ENCODE results near the gene DGKB.

The DGKB gene

DNA sequence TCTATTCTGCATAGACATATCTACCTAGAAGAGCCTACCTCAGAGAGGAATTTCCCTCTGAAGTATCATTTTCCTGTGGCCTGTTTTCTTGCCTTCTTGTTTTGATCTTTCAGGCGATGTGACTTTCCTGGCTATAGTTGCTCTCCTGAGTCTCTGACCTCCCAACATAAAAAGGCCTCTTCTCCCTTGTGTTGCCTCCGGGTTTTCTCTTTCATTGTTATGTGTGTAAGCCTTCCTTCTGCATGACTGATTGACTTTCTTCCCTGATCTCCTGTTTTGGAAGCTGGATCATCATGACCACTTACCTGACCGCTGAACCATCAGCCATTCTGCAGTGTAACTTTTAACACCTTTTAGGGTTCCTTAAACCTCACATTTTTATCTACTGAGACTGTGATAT is 471.6 kb downstream of the DGKB start:
- no peak for DNase-seq

DNA sequence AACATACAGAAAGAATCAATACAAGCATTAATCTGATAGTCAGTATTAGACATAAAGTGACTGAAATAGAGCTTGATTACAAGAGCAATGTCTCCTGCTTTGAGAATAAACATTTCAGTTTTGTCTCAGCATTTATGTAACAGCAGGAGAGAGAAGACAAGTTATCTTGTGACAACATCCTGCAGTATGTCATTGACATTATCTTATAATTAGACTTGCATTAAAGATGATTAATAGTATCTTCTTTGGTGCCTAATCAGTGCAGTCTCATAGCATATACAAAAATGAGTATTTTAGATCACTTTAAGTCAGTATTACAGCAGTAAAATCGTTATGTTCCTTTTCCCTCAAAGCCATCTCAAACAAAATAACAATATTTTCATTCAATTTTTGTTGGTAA is 477.0 kb downstream of the DGKB start:
- no peak for DNase-seq

DNA sequence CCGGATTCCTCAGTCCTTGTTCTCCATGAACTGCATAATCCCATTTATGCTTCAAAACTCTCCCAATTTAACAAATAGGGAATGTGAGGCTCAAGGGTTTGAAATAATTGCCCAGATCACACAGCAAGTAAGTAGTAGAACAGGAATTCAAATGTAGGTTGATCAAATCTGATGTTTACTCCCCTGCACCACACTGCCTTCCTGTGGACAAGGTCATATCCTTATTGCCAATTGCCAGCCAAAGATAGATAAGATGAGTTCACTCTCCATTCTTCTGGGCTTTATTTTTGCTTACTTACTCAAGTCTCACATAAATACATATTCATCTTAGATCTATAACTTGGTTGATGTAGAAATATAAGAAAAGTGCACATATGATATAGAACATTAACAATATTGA is 477.9 kb downstream of the DGKB start:
- no peak for DNase-seq

DNA sequence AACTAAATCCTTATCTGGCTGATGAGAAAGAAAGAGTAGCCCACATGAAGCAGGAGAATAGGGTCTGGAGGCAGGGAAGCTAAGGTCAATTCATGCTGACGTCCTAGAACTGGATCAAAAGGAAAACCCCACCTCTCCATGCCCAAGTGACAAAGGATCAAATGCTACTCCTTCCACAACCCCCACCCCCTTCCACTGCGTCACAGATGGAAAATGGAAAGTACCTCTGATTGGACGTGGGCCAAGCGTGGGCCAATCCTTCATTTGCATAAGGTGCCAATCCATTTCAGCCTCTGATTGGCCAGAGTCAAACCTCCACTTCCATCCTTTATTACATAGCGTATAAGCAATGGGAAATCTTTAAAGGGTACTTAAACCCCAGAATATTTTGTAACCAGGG is 481.8 kb downstream of the DGKB start:
- no peak for DNase-seq

DNA sequence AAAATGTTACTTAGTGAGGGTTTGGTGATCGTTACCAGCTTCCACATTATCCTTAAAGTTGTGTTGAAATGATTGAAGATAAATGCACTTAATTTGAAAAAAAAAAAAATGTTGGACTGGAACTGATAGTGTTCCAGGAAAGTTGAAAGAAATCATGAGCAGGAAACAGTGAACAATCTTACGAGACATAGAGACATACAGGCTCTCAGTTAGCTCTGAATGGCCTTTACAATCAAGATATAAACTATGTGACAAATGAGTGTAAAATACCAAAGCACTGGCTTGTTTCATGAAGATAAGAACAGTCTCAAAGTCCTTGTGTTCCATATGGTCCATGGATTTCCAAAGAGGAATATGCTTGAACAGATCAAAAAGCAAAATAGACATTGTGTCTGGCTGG is 483.0 kb downstream of the DGKB start:
- no peak for DNase-seq

DNA sequence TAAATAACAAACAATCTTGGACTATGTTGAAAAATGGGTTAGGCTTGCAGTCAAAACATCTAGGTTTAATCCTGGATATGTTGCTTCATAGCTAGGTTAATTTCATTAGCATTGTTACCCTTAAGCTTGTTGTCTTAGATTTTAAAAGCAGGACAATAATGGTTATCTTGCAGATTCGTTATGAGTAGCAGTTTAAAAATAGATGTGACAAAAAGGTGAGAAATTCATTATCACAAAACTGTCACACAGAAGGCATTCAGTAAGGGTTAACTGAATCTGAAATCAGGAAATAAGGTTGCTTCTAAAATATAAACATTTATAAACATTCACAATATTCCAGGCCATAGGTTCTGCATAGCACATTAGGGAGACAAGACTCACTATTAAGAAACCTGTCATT is 483.9 kb downstream of the DGKB start:
- no peak for DNase-seq

DNA sequence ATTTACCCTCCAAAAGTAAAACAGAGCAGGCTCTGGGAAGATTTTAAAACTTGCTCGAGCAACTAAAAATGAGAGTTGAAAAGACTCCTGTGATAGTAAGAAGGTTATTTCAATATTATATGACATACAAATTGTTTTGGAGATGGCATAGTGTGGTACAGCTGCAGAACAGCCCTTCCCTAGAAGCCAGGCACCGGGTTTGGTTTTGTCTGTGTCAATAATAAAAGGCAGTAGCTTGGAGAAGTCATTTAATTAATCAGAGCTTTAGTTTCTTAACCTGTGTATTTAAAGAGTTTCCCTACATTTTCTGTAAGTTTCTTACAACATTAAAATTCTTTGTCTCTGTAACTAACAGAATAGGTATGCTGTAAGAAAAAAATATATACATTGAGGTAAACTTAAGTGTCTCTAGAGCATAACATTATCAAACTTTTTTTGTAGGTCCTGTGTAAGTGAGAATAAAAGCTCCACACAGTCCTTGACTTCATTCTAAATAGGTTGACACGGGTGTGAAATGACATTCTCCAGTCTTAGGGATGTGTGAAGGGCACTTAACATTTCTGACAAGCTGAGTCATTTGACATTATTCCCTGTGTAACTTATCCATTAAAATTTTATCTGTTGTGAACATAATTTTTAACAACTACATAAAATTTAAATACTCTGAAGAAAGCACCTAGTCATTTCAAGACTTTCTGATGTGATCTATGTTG is 488.1 kb downstream of the DGKB start:
- DNase-seq: no peak

DNA sequence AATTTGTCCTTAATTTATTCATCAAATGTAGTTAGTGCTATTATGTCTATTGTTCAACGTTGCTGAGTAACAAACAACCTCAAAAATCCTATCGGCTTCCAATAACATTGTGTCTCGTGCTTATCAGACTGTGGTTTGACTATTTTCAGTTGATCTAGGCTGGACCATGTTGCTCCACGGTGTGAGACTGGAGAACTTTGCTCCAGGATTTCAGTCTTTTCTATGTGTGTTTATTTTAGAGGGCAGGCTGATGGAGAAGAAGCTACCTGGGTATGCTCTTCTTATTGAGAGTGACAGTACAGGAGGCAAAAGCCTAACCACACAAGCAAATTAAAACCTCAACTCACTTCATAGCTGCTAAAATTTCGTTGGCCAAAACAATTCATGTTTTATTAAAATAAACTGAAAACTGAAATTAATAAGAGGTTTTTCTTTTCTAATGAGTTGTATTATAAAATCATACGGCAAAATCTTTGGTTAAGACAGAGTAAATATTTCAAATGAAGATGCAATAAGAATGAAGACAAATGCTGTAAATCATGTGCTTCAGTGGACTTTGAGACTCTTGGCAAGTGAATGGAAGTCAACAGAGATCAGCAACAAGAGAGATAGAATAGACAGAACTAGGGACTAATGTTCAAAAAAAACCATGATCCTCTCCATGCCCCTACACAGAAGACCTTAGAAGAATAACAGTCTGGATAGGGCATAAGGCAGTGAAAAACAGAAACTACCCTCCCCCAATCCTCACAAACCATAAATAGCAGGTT is 495.1 kb downstream of the DGKB start:
- no peak for DNase-seq

DNA sequence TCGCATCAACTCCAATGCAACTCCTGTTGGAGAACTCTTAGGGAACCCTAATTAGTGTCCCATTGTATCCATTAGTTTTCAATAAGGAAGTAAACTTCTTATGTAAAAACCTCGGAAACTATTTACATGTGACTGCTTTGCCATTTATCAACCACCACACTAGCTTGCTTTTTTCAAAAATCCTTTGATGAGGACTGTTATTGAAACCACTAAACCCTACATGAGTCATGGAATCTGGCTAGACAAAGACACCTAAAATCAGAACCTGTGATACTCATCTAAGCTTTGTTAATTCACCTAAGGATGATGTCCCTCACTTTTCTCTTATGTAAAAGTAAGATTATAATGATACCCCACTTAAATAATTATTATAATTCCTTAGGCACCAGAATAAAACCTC is 499.0 kb downstream of the DGKB start:
- DNase-seq: no peak

DNA sequence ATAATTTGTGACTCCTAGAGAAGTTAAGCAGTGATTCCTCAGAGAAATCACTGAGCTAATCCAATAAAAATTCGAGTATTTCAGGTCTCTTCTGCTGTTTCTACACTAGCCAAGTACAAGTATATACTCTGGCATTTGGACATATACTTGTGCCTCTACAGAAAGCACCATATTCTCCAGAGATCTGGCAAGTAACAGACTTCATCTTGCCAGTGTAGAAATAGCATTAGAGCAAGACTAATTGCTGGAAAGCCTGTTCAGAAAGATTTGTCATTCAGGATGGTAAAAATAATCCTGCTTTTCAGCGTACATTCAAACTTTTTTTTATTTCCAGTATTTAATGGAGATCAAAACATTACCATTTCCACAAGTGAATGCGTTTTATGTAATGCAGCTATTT is 502.3 kb downstream of the DGKB start:
- no peak for DNase-seq

DNA sequence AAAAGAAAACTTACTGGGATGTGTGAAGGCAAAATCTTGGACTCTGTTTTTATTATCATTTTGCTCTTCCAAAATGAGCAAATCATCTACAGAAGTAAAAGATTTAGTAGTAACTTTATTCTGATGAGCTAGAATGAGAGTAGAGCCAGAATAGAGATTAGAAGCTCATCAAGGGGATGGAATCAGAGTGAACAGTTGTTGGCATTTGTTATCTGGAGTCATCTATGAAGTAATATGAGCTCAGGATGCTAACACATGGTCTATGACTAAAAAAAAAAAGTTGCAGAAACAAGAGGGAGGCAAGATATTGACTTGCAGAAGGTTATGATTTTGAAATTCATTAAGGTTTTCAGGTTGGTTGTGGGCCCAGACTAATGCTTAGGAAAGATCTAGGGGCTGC is 504.0 kb downstream of the DGKB start:
- no peak for DNase-seq

DNA sequence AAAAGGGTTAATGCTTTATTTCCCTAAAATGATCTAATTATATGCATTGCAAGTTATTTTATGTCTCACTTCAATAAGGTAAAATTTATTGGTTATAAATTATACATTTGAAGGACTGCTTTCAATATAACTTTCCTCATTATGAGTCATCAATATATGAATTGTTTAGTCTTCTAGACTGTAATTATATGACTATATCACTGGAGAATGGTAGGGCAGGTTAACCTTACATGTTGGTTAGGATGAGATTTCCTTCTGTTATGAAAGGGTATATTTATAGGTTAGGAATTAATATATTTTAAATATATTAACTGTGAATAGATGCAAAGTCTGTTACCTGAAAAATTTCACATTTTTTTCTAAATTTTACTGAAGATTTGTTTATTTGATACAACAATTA is 506.7 kb downstream of the DGKB start:
- no peak for DNase-seq

DNA sequence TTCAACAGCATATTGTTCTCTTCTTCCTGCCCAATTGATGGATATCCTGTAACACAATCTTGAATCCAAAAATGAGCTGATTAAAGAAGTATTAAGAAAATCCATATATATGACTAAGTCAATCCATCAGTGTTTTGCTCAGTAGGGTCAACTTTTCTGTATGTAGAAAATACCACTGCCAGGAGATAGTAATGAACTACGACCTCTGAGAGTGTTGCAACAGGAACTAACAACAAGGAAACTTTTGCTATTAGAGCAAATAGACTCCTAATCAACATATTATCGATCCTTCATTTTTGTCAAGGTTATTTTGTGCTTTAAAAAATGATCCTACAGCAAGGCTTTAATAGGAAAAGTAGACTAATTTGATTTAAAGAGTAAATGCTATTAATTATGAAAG is 507.8 kb downstream of the DGKB start:
- DNase-seq: no peak

DNA sequence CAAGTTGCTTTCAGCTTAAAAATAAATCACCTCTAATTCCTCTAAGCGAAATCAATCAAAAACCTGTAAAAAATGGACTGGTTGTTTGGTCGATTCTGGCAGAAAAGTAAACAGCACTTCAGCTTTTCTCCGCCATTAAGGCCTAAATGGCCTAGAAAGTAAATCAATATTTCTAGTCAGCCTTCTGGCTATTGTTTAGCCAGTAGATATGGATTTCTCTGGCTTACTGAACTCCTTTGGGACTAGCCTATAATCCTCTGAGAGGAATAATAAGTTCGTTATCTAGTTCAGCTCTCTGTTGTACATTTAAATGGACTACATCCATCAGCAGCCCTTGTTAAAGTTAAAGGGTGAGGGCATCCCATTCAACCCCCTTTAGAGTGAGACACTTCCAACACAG is 513.0 kb downstream of the DGKB start:
- no peak for DNase-seq

DNA sequence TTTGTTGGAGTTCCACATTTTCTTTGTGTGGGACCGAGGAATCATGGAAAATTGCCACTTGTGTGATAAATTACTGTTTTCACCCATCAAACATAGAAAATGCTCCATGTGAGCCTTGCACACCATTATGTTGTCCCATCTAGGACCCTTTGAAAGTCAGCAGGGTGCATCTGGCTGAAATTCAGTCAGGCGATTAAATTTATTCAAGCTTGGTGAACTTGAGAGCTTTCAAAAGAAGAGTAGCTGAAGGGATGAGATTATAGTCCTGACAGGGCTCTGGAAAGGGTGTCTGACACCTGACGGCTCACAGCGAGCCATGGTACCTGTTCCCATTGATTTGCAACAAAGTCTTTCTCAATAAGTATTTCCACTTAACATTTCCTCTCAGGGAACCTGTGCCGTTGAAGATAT is 513.4 kb downstream of the DGKB start:
- no peak for DNase-seq

DNA sequence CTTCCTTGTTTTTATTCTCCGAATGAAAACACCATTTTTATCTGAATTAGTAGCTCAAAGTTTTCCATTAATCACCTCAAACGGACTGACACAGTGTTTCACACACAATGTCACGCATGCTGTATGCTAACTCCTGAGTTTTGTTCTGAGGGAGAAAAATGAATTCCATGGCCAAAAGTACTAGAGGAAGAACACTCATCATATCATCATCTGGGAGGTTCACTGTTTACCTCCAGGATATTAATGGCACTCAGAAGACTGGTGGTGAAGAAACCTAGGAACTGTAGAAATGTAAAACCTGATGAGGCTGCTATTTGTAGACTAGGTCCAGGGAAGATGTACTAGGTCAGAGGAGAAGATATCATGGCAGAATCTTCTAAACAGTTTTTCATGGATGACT is 517.5 kb downstream of the DGKB start:
- peak; percentile 29 for DNase-seq

DNA sequence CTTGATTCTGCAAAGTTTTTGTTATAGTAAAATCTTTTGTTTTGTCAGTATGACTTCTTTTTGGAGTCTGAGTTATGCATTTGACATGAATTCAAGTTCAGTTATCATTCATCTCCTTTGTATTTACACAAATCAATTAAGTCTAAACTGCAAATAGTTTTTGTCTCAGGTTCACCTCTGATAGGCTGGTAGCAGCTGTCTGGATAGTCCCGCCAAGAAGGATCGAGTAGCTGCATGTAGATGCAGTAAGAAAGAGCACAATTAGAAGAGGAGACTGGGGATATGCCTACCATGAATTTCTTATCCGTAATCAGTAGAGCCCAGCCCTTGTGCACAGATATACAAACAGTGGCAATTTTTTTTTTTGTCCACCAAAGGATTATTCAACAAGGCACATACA is 520.6 kb downstream of the DGKB start:
- no peak for DNase-seq

DNA sequence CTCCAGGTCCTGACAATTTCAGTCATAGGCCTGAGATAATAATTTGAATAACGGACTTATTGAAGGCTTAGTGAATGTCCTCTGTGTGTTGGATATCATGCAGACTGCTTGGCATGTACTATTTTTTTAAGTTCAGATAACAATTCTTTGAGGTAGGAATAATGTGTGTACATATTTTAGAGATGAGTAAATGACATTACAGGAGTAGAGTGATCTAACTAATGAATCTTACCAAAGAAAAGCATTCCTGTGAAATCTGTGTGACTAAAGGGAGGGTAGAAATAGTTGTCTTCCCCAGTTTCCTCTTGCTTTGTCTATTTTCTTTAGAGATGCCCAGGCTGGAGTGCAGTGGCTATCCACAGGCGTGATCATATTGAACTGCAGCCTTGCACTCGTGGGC is 521.2 kb downstream of the DGKB start:
- DNase-seq: peak; percentile 37

DNA sequence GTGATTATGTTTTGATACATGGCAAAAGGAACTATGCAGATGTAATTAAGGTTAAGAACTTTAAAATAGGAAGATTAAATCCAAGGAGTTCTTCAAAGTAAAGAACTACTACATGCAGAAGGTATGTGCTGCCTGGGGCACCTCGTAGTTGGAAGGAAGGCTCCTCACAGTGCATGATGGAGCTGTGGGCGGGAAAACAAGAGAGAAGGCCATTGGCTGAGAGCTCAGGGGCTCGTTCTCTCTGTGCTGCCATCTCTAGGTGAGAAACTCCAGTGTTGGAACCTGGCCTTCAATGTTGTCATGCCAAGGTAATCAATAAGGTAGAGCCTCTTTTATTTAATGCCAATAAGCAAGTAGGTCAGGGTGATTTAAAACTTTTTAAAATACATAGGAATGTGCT is 521.7 kb downstream of the DGKB start:
- DNase-seq: no peak

DNA sequence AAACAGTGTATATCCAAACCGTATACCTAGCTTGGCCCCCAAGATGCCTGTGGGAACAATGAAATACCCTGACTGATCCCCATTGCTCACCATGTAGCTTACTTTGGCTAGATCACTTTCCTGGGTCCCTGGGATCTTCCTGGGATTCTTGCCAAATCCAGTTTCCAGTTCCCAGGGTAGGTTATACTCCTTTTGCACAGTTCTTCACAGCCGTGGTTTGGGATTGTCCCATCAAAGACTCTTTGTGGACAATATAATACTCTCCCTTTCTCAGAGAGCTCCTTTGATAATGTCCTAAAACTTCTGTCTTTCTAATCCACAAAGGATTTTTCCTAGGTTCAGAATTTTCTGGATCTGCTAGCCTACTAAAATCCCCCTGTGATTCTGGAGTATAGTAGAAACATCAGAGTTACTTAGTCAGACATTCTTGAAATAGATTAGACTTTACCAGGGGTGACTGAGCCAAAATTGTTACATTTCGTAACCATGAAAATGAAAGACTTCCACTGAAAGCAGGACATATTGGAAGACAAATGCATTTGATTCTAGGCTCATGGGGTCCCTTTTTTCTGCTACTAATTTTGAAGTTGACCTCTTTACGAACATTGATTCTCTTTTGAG is 524.8 kb downstream of the DGKB start:
- peak; percentile 65 for DNase-seq

DNA sequence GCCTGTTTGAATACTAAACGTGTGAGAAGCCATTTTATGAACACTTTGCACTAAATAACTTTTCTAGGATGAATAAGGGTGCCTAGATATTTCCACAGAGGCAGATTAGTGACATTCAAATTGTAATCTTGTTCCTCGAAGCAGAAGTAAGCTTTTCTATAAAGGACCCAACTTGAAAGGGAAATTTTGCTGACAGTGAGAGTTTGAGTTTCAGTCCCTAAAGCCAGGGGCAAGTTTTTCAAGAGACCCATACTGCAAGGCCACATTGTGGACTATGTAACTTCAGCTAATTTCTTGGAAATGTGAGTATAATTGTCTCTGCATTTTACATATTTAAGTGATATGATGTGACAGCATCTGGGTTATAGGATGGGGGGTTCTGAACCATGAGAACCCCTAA is 525.8 kb downstream of the DGKB start:
- DNase-seq: no peak

DNA sequence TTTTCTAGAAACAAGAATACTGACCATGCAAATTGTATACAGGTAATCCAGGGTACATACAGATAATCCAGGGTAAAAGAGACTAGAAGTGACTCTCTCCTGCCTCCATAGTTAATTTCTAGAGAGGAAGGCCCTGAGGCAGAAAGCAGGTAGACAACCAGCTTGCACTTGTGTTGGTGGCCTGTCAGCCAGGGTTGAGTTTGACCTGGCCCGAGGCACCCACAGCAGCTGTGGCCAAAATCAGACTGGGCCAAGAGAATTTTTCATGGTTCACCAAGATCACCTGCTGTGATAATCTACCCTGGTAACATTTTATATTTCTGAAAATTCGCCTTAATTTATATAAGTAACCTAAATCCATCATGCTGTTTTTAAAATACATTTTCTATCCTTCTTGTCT is 526.6 kb downstream of the DGKB start:
- DNase-seq: no peak

DNA sequence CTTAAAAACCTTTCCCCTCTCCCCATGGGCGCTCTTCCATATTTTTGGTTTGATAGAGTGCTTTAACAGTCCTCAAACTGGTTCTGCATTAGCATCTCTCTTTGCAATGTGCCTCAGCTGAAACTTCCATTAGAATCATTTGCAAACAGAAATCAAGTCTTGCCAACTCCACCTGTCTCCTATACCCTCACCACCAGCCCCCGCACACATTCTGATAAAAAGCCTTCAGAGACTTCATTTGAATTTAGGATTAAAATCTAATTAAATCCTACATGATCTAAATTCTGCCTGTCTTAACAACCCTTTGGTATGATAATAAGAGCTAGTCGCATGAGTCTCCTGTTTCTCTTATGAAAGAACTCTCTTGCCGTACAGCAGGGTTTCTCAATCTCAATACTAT is 528.2 kb downstream of the DGKB start:
- DNase-seq: no peak

DNA sequence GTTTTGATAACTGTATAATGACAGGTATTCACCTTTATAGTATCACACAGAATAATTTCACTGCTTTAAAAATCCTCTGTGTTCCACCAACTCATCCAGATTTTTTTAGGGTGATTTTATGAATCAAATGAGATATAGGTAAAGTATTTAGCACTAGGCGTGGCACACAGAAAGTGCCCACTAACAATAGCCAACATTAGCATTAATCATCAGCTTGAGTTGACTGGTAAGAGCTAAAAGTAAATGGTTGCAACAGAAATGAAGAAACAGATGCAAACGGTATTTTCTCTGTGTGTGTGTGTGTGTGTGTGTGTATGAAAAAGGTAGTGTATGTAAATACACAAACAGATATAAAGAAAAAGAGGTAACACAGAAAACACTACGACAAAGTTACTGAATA is 534.3 kb downstream of the DGKB start:
- DNase-seq: no peak

Data from HCEC 1CT (cell line).